Activated T-cell treated with anti-CD3 and anti-CD28 coated beads, Interleukin-2, amount 50 U/mL, for 72 hours (primary cell): ENCODE data around the gene ANTKMT. TPM values are rescaled to one million over a fixed set of nuclear protein-coding genes. Genes with fewer than 3 reads are reported as not detected.
"Not testable (repeated sequence)": the region's sequence is repeated elsewhere in the genome, so short reads cannot be mapped to it uniquely, and the experiment has no call there.

ENCODE experiments used
- ATAC-seq, 2 donors: fragments of 150-1000 bp; cut with Tn5 transposase; replicated peaks in 1 of 2; 2 replicates each; pipeline ENCODE4 v1.10.0; 2021; ENCODE audit warnings: moderate library complexity in 2 of 2, mild to moderate bottlenecking in 1 of 2
- DNase-seq, 2 donors: peaks; one replicate each; pipeline ENCODE4 v3.0.0; 2021 to 2022; ENCODE audit warnings: mixed read lengths in 1 of 2
- H3K27ac Mint-ChIP-seq: one replicate; pipeline ENCODE4 v1.8.0; 2022; ENCODE audit warnings: mild to moderate bottlenecking, moderate library complexity, mixed read lengths
- H3K27me3 Mint-ChIP-seq: one replicate; pipeline ENCODE4 v1.8.0; 2022; ENCODE audit warnings: low read depth, mixed read lengths
- H3K36me3 Mint-ChIP-seq, 2 donors: one replicate each; pipeline ENCODE4 v1.8.0; 2022; ENCODE audit warnings: mixed read lengths in 2 of 2, mild to moderate bottlenecking in 1 of 2; ENCODE audit not compliant: insufficient read depth in 2 of 2
- H3K4me1 Mint-ChIP-seq: one replicate; pipeline ENCODE4 v1.8.0; 2022; ENCODE audit warnings: low read depth, mixed read lengths
- H3K4me3 Mint-ChIP-seq, 2 donors: one replicate each; pipeline ENCODE4 v1.8.0; 2022; ENCODE audit warnings: mild to moderate bottlenecking in 2 of 2, mixed read lengths in 2 of 2, moderate library complexity in 2 of 2
- H3K9me3 Mint-ChIP-seq, 2 donors: one replicate each; pipeline ENCODE4 v1.8.0; 2022; ENCODE audit warnings: mixed read lengths in 2 of 2
- total RNA-seq, 2 donors: library from RNA; stranded (reverse); gene quantifications; one replicate each; pipeline ENCODE4 v1.2.3, GENCODE V29; 2022

Gene ANTKMT
- total RNA-seq, 2 donors from 2014 or later, result 36.4 to 36.9 TPM

DNA sequence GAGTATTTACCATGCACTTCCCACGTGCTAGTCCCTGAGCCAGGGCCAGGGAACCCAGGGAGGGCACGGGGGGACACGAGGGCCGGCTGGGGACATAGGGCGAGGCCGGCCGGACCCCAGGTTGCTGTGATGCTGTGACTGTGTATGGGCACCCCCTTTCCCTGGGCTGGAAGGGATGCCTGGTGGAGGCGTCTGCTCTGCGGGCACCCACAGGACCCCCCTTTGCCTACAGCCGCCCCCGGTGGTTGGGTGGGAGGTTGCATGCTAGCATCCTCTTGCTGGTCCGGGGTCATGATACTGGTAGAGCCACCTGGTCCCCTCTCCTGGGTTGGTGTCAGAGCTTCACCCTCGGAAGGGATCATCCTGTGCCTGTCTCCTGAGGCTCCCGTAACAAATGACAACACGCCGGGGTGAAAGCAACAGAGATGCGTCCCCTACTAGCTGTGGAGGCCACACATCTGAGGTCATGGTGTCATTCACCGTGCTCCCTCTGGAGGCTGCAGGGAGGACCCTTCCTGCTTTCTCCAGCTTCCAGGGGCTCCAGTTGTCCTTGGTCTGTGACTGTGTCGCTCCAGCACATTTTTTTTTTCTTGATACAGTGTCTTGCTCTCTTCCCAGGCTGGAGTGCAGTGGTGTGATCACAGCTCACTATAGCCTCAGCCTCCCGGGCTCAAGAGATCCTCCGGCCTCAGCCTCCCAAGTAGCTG lies 23.0 kb downstream of the ANTKMT start:
- no peaks in the 10 kb centered on the region for H3K36me3 Mint-ChIP-seq
- H3K9me3 Mint-ChIP-seq, result no peaks in the 10 kb centered on the region
- no peaks in the 10 kb centered on the region for H3K27me3 Mint-ChIP-seq
- H3K4me1 Mint-ChIP-seq, result peaks cover 13% of the 10 kb centered on the region
- ATAC-seq, result no peak
- no peak overlapping the region for H3K27ac Mint-ChIP-seq
- H3K4me3 Mint-ChIP-seq, result no peak overlapping the region
- DNase-seq, result no peak

DNA sequence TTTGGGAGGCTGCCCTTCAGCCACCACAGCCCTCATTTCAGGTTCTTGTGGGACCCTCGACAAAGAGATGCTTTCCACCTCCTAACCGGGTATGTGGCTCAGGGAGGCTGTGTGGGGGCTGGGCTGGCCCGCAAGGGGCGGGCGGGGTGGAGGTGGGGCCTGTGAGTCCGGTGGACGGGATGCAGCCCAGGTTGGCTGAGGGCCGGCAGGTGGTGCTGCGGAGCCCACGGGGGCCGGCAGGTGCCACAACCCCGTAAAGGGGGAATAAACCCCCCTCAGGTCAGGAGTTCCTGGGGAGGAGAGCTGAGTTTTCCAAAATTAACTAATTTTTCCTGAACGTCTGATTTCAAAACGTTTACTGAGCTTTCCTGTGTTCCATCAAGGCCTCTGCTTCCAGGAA lies 24.8 kb downstream of the ANTKMT start:
- H3K9me3 Mint-ChIP-seq, result no peaks in the 10 kb centered on the region
- DNase-seq (peak in 1 of 2 donors; percentile 44), ATAC-seq (no peak)
- H3K4me1 Mint-ChIP-seq, result no peaks in the 10 kb centered on the region
- no peak overlapping the region for H3K4me3 Mint-ChIP-seq
- no peaks in the 10 kb centered on the region for H3K36me3 Mint-ChIP-seq
- no peak overlapping the region for H3K27ac Mint-ChIP-seq
- no peaks in the 10 kb centered on the region for H3K27me3 Mint-ChIP-seq

DNA sequence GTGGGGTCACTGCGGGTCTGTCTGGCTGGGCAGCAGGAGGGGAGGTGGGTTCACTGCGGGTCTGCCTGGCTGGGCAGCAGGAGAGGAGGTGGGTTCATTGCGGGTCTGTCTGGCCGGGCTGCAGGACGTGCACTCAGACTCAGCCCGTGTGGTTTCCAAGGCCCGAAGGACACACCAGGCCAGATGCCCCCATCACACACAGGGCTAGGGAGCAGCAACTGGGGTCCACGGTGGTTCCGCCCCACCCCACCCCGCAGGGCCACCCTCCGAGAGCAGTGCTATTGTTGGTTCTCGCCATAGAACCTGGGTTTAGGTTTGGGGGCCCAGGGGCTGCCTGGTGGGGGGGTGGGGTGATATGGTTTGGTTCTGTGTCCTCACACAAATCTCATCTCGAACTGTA lies 25.7 kb downstream of the ANTKMT start:
- Mint-ChIP-seq H3K4me3 (no peak overlapping the region), H3K27ac (no peak overlapping the region), H3K27me3 (no peaks in the 10 kb centered on the region), H3K9me3 (no peaks in the 10 kb centered on the region), H3K4me1 (no peaks in the 10 kb centered on the region), H3K36me3 (no peaks in the 10 kb centered on the region)
- ATAC-seq, result no peak
- DNase-seq, result no peak

DNA sequence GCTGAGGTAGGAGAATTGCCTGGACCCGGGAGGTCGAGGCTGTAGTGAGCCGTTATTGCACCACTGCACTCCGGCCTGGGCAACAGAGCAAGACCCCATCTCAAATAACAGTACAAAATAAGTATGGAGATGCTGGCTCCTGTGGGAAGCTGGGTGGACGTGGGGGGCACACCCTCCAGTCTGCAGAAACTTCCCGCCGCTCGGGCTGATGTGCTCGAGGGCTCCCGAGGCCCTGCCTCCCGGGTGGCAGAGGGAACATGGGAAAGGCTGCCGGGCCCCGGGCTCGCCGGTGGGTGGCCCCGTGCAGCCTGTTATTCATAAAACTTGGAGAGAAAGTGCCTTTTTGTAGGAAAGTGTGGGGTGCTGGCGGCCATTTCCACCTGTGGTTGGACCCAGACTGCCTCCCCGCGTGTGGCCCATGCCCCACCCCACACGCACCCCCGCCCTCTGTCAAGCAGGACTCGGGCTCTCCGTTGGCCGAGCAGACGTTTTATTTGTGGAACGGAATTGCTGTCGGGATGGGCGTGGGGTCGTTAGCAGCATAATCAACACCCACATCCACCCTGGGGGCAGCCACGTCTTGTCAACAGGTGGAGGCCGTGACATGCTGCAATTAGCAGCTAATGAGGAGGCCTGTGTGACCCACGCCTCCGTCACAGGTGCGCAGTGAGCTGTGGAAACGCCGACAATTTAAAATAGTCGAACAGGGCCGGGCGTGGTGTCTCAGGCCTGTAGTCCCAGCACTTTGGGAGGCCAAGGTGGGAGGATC lies 27.2 kb downstream of the ANTKMT start:
- H3K27ac Mint-ChIP-seq, result no peak overlapping the region
- no peak overlapping the region for H3K4me3 Mint-ChIP-seq
- no peaks in the 10 kb centered on the region for H3K27me3 Mint-ChIP-seq
- DNase-seq (no peak), ATAC-seq (no peak)
- H3K36me3 Mint-ChIP-seq, result no peaks in the 10 kb centered on the region
- no peaks in the 10 kb centered on the region for H3K9me3 Mint-ChIP-seq
- H3K4me1 Mint-ChIP-seq, result no peaks in the 10 kb centered on the region

DNA sequence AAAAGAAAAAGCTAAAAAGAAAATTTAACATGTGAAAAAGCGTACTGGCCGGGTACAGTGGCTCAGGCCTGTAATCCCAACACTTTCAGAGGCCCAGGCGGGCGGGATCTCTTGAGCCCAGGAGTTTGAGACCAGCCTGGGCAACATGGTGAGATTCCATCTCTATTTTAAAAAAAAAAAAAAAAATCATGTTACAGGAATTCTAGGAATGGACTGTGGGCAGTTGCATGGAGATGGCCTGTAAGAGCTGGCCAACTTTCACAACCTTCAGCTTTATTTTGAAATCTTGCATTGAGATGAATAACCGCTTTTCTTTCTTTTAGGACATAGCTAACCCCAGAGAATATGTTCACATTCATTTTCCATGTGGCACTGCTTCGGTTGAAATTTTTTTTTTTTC lies 28.1 kb downstream of the ANTKMT start:
- H3K4me3 Mint-ChIP-seq, result no peak overlapping the region

DNA sequence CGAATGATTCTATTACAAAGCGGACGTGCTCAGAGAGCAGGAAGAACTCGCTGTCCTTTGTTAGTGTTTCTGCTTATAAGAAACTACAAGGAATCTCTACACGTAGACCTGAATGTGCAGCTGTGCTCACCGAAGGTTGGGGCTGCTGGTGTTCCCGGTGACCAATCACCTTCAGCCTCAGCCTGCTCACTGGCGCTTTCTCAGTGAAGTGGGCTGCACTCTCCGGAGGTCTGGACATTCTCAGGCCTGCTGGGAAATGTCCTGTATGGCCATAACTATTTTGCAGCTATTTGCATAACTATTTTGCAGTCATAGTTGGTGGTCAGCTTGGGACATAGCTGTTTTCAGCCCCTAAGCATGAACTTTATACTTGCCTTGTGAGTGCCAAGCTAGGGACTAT lies 29.5 kb downstream of the ANTKMT start:
- no peaks in the 10 kb centered on the region for H3K36me3 Mint-ChIP-seq
- no peaks in the 10 kb centered on the region for H3K9me3 Mint-ChIP-seq
- no peaks in the 10 kb centered on the region for H3K4me1 Mint-ChIP-seq
- H3K27me3 Mint-ChIP-seq, result no peaks in the 10 kb centered on the region
- no peak overlapping the region for H3K4me3 Mint-ChIP-seq
- ATAC-seq, result no peak
- no peak overlapping the region for H3K27ac Mint-ChIP-seq
- no peak for DNase-seq

More for the DNA sequence above, 28.1 kb downstream of the ANTKMT start:
- H3K4me1 Mint-ChIP-seq, result no peaks in the 10 kb centered on the region
- H3K27me3 Mint-ChIP-seq, result no peaks in the 10 kb centered on the region
- H3K27ac Mint-ChIP-seq, result no peak overlapping the region
- no peaks in the 10 kb centered on the region for H3K36me3 Mint-ChIP-seq
- no peaks in the 10 kb centered on the region for H3K9me3 Mint-ChIP-seq
- DNase-seq, result no peak
- ATAC-seq, result no peak

DNA sequence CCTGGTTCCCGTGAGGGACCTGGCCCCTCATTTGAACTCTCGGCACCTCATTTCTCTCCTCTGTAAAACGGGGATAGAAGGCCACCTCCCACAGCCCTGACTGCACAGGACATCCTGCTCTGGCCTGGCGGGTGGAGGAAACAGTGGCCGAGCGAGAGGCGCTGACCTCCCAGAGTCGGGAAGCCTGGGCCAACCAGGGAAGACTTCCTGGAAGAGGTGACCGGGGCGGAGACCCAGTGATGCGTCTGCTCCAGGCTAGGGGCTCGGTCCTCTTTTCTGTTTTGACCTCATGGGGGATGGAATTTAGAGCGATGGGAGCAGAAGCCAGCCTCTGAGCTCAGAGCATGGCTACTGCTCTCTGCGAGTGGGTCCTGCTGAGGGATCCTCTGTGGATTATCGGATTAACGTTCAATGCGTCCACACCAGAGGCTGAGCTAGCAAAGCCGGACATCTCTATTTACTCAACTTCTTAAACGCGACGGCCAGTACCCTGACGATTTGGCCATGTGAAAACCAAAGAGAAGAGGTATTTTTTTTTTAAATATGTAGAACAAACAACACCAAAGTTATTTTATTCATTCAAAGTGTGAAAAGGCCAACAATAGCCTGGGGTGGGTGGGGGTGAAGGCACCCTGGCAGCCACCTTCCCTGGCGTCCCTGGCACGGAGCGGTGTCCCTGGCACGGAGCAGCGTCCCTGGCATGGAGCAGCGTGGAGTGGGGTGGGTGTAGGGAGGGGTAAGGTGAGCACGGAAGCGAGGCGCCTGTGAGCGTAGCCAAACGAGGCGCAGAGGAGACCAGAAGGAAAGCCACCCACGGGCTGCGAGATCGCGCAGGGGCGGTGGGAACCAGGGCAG lies 30.4 kb downstream of the ANTKMT start:
- Mint-ChIP-seq H3K4me1 (no peaks in the 10 kb centered on the region), H3K27me3 (no peaks in the 10 kb centered on the region)

DNA sequence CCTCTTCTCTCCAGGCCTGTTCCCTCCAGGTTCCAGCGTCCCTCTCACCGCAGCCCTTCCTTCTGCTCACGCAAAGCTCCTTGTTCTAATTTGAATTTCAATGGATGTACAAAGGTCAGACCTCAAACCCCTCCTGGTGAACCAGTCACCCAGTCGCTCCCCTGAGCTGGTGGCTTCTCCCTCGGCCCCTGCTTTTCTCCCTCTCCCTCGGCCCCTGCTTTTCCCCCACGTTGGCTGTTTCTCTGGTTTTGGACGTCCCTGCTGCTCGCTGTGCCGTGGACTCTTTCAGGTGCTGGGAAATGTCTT lies 31.0 kb downstream of the ANTKMT start:
- no peaks in the 10 kb centered on the region for H3K27me3 Mint-ChIP-seq
- ATAC-seq (no peak), DNase-seq (no peak)
- H3K4me3 Mint-ChIP-seq, result no peak overlapping the region
- H3K4me1 Mint-ChIP-seq, result no peaks in the 10 kb centered on the region
- H3K9me3 Mint-ChIP-seq, result no peaks in the 10 kb centered on the region
- no peaks in the 10 kb centered on the region for H3K36me3 Mint-ChIP-seq
- no peak overlapping the region for H3K27ac Mint-ChIP-seq

More for the DNA sequence above, 30.4 kb downstream of the ANTKMT start:
- ATAC-seq (no peak), DNase-seq (no peak)
- no peak overlapping the region for H3K4me3 Mint-ChIP-seq
- H3K36me3 Mint-ChIP-seq, result no peaks in the 10 kb centered on the region
- H3K9me3 Mint-ChIP-seq, result no peaks in the 10 kb centered on the region
- no peak overlapping the region for H3K27ac Mint-ChIP-seq

DNA sequence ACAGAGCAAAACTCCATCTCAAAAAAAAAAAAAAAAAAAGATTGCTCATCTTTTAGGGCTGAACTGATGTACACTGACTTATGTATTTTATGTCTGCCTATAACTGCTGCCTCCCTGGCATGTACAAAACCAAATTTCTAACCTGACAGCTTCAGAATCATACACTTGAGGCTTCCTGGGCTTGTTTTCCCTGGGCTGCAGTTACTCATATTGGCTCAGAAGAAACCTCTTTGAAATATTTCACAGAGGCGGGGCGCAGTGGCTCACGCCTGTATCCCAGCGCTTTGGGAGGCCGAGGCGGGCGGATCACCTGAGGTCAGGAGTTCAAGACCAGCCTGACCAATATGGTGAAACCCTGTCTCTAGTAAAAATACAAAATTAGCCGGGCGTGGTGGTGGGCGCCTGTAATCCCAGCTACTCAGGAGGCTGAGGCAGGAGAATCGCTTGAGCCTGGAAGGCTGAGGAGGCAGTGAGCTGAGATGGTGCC lies 33.2 kb downstream of the ANTKMT start:
- not testable (repeated sequence) for H3K27ac Mint-ChIP-seq, H3K4me3 Mint-ChIP-seq, H3K27me3 Mint-ChIP-seq, H3K9me3 Mint-ChIP-seq, DNase-seq, H3K36me3 Mint-ChIP-seq, ATAC-seq, H3K4me1 Mint-ChIP-seq

DNA sequence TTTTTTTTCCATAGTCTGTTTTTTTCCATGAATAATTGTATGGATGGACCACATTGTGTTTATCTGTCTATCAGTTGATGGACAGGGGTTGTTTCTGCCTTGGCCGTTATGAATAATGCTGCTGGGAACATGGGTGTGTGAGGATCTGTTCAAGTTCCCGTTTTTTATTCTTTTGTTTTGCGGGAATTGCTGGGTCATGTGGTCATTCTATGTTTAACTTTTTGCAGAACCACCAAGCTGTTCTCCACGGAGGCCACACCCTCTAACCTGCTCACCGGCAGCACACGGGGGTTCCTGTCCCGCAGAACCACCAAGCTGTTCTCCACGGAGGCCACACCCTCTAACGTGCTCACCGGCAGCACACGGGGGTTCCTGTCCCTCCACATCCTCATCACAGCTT lies 33.7 kb downstream of the ANTKMT start:
- no peak overlapping the region for H3K27ac Mint-ChIP-seq
- ATAC-seq (no peak), DNase-seq (no peak)
- no peaks in the 10 kb centered on the region for H3K9me3 Mint-ChIP-seq
- H3K4me1 Mint-ChIP-seq, result no peaks in the 10 kb centered on the region
- H3K4me3 Mint-ChIP-seq, result no peak overlapping the region
- no peaks in the 10 kb centered on the region for H3K36me3 Mint-ChIP-seq
- H3K27me3 Mint-ChIP-seq, result no peaks in the 10 kb centered on the region

DNA sequence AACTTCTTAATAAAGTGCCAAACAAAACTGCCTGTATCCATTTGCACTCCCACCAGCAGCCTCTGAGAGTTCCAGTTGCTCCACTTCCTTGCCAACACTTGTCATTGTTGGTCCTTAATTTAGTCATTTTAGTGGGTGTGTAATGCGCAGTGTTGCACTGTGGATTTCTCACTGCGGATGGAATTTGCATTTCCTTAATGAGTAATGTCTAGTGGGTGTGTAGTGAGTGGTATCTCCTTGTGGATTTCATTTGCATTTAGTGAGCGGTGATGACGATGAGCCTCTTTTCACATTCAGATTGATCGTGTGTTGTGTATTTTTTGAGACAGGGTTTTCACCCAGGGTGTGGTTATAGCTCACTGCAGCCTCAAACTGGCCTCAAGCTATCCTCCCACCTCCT lies 35.5 kb downstream of the ANTKMT start:
- ATAC-seq, result peak; percentile 22 to 66
- Mint-ChIP-seq H3K4me1 (no peaks in the 10 kb centered on the region), H3K9me3 (no peaks in the 10 kb centered on the region), H3K27ac (no peak overlapping the region), H3K4me3 (no peak overlapping the region), H3K36me3 (no peaks in the 10 kb centered on the region), H3K27me3 (no peaks in the 10 kb centered on the region)
- no peak for DNase-seq

DNA sequence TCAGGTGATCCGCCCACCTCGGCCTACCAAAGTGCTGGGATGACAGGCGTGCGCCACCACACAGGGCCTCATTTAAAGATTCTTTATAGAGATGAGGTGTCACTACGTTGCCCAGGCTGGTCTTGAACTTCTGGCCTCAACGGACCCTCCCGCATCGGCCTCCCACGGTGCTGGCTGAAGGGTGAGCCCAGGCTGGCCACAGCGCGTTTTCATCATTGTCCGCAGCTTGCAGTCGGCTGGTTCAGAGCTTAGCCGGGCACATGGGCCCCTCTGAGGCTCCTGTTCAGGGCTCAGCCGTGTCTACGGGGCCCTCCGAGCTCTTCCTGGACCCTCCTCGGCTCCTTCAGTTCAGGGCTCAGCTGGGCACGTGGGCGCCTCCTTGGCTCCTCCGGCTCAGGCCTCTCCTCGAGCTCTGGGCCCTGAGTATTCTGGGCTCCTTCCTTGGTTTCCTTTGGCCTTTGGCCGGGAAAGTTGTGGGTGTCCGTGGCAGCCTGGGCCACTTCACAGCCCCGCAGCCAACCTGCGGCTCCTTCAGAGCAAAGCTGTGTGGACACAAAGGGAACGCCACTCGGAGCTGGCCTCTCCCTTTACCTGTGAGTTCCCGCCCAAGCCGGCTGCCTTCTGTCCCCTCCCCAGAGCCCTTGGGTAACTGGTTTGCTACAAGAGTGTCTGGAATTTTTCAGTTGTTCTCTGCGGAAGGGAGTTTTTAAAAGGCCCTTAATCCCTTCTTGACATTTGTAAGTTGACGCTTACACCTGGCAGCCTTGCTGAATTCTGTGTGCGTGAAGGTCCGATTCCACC lies 38.4 kb downstream of the ANTKMT start:
- Mint-ChIP-seq H3K4me3 (no peak overlapping the region), H3K36me3 (no peaks in the 10 kb centered on the region), H3K27ac (no peak overlapping the region), H3K27me3 (no peaks in the 10 kb centered on the region), H3K4me1 (no peaks in the 10 kb centered on the region), H3K9me3 (no peaks in the 10 kb centered on the region)
- ATAC-seq (no peak), DNase-seq (no peak)
